NCI-H2171 treated with DMSO at 0.1 percent for 48 hours (cell line): Measurements from ENCODE around the gene THSD4.
A peak's percentile ranks its signal among the peaks of the same experiment; 100 is the strongest.

ENCODE experiments used
- DNase-seq: peaks from one replicate; lab custom pipeline; 2025; lab: John Stamatoyannopoulos, UW

THSD4 gene

GRCh38 chr15:71547011-71547410 is 431.7 kb downstream of the THSD4 start:
- DNase-seq: peak; percentile 83

DNA sequence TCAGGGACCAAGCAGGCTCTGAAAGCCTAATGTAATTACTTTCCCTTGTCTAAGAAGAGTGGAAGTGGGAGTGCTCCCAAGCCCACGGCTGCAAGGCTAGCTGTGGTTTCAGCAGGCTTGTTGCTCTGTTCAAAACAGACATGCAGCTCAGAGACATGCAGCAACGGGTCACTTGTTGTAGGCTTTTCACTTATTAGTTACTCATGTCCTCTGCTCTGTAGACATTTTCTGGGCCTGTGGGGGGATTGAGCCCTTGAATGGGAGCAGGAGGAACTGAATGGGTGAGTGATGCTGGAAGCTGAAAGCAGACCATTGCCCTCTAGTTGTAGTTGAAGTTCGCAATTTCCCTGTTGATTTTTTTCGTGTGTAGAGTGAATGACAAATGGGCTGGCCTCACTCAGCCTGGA is 433.1 kb downstream of the THSD4 start:
- DNase-seq: no peak

DNA sequence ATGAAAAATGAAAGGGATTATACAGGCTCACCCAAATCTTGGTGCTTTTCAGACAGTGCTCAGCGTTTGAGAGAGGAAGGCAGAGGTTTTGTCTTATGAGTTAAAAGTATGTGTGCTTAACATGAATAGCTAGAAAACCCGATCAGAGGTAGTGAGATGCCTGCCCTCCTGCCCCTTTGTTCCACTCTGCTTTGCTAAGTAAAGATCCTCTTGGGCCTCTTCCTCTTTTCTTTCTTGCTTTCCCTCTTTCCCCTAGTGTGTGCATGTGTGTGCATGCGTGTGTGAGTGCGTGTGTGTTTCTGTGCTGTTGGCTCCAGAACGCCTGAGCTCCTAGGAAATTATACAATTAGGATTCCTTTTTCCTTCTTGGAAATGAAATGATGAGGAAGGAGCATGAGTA is 433.8 kb downstream of the THSD4 start:
- no peak for DNase-seq

DNA sequence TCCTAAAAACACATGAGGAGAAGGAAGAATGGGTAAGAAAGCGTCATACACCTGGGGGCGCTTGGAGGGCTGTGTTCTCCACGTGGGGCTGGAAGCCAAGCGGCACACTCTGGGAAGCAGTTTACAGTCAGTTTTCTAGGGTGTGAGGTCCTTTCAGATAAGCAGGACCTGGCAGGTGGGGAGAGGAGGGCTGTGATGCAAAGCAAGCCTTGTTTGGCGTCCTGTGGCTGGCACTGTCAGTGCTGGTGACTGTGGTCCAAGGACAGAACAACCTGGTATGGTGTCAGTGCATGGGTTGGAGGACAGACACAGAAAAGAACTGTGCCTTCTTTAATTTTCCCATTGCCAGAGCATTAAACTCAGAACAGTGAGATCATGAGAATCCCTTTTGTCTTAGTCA is 434.4 kb downstream of the THSD4 start:
- no peak for DNase-seq

DNA sequence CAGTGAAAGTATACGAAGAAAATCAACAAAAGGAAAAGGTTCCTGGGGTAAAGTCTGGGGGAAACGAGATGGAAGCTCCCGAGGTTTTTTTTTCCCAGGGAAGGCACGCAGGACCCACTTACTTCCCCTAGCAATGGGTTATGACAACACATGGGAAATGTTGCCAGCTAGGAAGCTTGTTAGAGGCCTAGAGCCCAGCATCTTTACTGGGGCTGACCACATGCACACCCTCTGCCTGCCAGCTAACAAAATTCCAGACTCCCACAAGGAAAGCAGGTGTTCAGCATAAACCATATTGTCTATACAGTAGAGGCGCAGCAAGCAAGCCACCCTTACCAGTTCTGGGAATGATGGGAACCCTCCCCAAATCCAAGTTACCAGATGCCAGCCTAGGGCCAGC is 436.3 kb downstream of the THSD4 start:
- no peak for DNase-seq

GRCh38 chr15:71559098-71559497 is 443.8 kb downstream of the THSD4 start:
- no peak for DNase-seq

DNA sequence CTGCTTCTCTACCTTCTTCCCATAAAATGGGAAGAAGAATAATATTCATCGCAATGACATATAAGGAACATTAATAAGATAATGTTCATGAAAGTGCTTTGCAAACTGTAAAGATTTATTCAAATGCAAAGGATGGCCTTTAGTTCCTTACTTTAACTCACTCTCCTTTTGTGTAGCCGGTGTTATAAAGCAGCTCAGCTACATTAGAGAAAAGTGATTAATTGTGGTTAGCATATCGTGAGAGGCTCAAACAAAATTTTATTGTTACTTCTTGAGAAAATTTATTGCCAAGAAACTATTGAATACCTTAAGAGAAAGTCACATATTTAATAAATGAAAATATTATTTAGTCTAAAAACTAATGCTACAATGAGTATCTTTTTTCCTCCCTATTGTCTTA is 444.3 kb downstream of the THSD4 start:
- no peak for DNase-seq

- no peak for DNase-seq
Observed at GRCh38 chr15:71562251-71562650, 447.0 kb downstream of the THSD4 start.

GRCh38 chr15:71564217-71564616 is 448.9 kb downstream of the THSD4 start:
- DNase-seq: no peak

GRCh38 chr15:71565006-71565405 is 449.7 kb downstream of the THSD4 start:
- no peak for DNase-seq

DNA sequence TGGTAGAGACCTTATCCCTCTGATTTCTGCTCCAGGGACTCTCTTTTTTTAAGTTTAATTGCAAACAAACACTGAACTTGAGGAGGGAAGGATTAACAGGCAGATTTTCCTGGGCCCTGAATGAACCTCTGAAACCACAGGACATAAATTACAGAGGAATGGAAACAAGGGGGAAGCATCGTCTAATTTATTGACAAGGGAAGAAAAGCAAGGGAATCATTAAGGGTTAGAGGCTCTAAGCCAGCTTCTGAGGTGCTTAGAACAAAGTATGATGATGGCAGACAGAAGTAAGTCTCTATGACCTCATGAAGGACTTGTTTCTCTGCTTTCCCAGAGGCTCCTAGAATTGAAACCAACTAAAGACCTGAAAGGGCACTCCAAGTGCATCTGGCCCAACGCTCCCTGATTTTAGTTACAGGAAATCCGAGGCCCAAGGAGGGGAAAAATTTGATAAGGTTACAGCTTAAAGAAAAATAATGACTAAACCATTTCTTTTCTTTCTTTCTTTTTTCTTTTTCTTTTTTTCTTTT is 450.4 kb downstream of the THSD4 start:
- no peak for DNase-seq

GRCh38 chr15:71566226-71566625 is 451.0 kb downstream of the THSD4 start:
- DNase-seq: no peak

DNA sequence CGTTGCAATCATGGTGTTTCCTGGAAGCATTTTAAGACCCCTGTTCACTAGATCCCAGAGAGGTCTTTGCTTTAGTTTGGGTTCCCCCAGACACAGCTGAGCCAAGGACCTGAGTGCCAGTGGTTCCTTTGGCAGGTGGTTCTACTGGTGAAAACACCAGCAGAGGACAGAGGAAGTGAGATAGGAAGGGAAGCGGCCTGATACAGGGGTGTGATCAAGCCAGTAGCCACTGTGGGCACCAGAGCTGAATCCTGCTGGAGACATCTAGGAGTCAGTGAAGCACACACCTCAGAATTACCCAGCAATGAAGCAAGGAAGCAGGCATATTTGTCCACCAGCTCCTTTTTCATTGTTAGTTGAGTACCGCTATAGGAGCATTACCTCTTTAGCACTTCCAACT is 451.9 kb downstream of the THSD4 start:
- DNase-seq: no peak

DNA sequence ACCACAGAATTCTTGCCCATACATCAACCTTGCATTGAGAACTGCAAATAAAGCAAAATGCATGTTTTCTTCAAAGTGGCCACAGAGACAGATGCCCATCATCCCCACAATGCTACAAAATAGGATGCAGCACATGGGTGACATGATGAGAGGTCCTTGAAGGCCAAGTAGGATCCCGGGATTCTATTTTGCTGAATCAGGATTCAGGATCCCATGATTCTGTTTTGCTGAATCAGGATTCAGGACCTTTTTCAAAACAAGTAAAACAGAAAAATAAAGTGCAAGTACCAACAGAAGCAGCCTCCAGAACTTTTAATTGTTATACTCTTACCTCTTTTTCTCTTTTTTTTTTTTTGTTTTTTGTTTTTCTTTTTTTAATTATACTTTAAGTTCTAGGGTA is 453.0 kb downstream of the THSD4 start:
- no peak for DNase-seq

GRCh38 chr15:71570736-71571135 is 455.5 kb downstream of the THSD4 start:
- DNase-seq: no peak

DNA sequence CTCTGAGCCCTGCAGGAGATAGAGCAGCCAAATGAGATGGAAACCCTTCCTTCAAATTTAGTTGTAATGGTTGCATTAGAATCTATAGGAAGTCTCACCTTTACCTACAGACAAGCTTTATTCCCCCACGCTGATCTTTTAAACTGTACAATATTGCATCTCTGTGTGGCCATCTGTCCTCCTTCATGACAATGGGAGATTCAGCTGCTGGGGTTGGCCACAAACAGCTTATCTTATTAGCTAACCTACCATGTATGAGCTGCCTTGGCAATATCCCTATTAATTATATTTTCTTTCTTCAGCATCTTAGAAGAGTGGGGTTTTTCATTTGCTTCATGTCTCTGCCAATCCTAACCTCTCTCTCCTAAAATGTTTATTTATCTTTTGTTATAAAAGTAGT is 456.4 kb downstream of the THSD4 start:
- no peak for DNase-seq

- DNase-seq: no peak
Observed at GRCh38 chr15:71572452-71573053, 457.3 kb downstream of the THSD4 start.

DNA sequence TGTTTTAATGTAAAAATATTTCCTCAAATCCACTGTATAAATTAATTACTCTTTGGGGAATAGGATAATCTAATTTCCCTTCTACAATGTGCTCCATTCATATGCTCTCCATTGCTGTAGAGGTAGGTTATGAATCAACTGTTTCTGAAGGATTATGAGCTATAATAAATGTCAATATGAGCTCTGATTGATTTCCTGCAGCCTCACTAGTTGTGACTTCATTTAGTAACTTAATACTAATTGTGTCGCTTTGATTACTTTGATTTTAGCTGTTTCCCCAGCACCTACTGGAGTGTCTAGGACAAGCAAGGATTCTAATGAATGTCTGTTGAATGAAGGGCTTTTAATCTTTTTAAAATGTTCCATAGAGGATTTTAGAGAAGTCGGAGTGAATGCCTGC is 458.3 kb downstream of the THSD4 start:
- no peak for DNase-seq

DNA sequence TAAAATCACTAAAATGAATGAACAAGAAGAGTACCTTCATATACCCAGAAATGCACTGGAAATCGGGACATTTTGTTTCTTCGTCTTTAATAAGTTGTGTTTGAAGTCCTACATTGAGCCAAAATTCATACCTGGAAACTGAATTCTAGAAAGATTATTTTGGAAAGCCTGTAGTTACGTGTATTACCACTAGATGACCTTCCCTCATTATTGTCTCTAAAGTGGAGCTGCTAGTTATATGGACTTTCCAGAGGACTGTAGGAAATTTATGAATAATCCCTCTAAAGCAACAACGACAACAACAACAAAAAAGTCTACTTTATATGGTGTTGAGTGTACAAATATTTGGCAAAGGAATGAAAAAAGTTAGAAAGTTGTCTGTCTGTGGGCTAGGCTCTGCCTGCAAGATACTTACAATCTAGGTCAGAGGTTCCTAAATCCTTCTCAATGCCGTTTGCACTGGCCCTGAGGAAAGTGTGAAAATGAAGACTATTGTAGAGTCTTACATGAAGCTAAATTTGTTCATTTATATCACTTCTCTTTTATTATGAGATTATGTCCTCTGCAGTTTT is 460.3 kb downstream of the THSD4 start:
- peak; percentile 41 for DNase-seq

DNA sequence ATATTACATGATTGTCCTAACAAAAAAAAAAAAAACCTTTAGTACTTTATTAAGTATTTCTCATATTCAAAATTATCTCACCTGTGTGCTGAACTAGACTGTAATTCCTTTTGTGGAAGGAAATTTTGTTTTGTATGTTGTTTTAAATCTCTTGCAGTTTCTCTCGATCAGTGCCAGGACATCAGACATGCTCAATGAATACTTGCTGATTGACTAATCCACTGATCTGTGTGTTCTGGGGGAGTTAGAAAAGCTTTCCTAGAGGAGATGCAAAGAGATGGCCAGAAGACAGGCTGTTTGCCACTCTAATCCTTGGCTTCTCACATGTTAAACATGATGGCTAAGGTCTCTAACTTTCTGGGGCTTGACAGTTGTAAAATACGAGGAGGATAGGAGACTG is 461.8 kb downstream of the THSD4 start:
- DNase-seq: no peak

- no peak for DNase-seq
Observed at GRCh38 chr15:71581398-71581930, 466.2 kb downstream of the THSD4 start.

GRCh38 chr15:71585159-71585558 is 469.9 kb downstream of the THSD4 start:
- DNase-seq: no peak

GRCh38 chr15:71586463-71586862 is 471.2 kb downstream of the THSD4 start:
- no peak for DNase-seq

- no peak for DNase-seq
Observed at GRCh38 chr15:71588746-71589145, 473.5 kb downstream of the THSD4 start.
